GM12801 (cell line): Measurements from ENCODE around the gene DZIP3.

Source experiments
- CTCF ChIP-seq: IDR thresholded peaks from one replicate; pipeline ENCODE4 v1.5.1; 2011; ENCODE audit warnings: control low read depth; ENCODE audit not compliant: insufficient read length; ENCODE audit errors: extremely low read depth

Gene DZIP3

GRCh38 chr3:108589081-108589997 lies at the start of gene DZIP3, which contains the start of gene CIP2A:
Gene DZIP3 (plus strand): TSS chr3:108589722. CDS start chr3:108605407, 15,685 bp downstream.
Gene CIP2A (minus strand): TSS chr3:108589438. CDS start chr3:108589375, 63 bp downstream.
- TF ChIP-seq CTCF = no peak

- TF ChIP-seq CTCF = no peak
Measured at GRCh38 chr3:108546247-108546646, 43.3 kb upstream of the DZIP3 start.

- TF ChIP-seq CTCF = no peak
Measured at GRCh38 chr3:108546692-108547091, 42.8 kb upstream of the DZIP3 start.

GRCh38 chr3:108548304-108548703 lies 41.2 kb upstream of the DZIP3 start:
- TF ChIP-seq CTCF = no peak

GRCh38 chr3:108548886-108549285 lies 40.6 kb upstream of the DZIP3 start:
- no peak for TF ChIP-seq CTCF

DNA sequence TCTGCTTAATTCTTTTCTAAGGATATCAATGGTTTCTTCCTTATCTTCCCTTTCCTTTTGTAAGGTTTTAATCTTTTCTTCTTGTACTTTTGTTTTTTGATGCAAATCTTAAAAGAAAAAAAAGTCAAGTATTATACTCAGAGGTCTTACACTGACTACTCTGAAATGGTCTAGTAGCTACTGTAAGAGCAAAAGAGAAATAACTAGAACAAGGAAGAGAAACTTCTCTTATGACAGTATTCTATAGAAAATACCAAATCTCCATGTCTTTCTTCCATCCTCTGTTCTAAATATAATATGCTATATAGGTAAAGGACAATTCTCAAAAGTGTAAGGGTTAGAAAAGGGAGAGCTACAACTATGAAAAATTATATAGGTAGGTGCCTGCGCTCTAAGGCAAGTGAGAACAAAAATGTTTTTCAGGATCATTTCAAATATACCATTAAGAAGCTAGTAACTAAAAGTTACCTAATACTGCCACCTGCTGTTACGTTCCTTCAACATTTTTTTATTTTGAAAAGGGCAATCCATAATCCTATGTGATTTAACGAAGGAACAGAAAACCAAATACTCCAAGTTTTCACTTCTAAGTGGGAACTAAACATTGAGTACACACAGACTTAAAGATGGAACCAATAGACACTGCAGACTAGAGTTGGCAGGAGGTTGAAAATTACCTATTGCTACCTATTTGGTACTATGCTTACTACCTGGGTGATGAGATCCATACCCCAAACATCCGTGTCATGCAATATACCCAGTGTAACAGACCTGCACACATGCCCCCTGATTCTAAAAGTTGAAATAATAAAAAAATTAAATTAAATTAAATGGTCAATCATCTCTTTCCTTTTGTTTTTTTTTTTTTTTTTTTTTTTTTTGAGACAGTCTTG lies 37.0 kb upstream of the DZIP3 start:
- TF ChIP-seq CTCF = no peak

GRCh38 chr3:108554229-108554628 lies 35.3 kb upstream of the DZIP3 start:
- no peak for TF ChIP-seq CTCF
